Fibroblast of lung (primary cell): ENCODE measurements around the gene RMND5B. TPM values are rescaled to one million over a fixed set of nuclear protein-coding genes. Genes with fewer than 3 reads are reported as not detected.
A peak's percentile ranks its signal among the peaks of the same experiment; 100 is the strongest.
"Not testable (repeated sequence)": the region's sequence is repeated elsewhere in the genome, so short reads cannot be mapped to it uniquely, and the experiment has no call there.

Experiments used
- DNase-seq, 2 donors: peaks; one replicate each; pipeline versions ENCODE4 v3.0.0 to v3.0.0-alpha.2; 2010; ENCODE audit warnings: low read depth in 2 of 2
- H2AFZ ChIP-seq: 2 replicates; pipeline ENCODE4 v1.5.1; 2012; ENCODE audit warnings: low read length, control low read depth, inconsistent platforms
- H3K27ac ChIP-seq: 2 replicates; pipeline ENCODE4 v1.5.1; 2011; ENCODE audit warnings: low read length, control low read depth; ENCODE audit not compliant: insufficient read depth
- H3K27me3 ChIP-seq: 2 replicates; pipeline ENCODE4 v1.5.1; 2011; ENCODE audit warnings: mild to moderate bottlenecking, low read length; ENCODE audit not compliant: control insufficient read depth, insufficient read depth
- H3K36me3 ChIP-seq: 2 replicates; pipeline ENCODE4 v1.5.1; 2011; ENCODE audit warnings: low read length; ENCODE audit not compliant: control insufficient read depth, insufficient read depth
- H3K4me1 ChIP-seq: 2 replicates; pipeline ENCODE4 v1.5.1; 2011; ENCODE audit warnings: low read length; ENCODE audit not compliant: control insufficient read depth, insufficient read depth; ENCODE audit errors: extremely low read depth
- H3K4me2 ChIP-seq: 2 replicates; pipeline ENCODE4 v1.5.1; 2011; ENCODE audit warnings: low read length, control low read depth; ENCODE audit not compliant: insufficient read depth; ENCODE audit errors: extremely low read depth
- H3K4me3 ChIP-seq, 4 experiments: fragments of 200-600 bp in 1 of 4; sonication (generic) in 1 of 4; replicated peaks in 1 of 4; 2 replicates each; pipeline ENCODE4 v1.5.1; 2011 to 2016; ENCODE audit warnings: low read length in 4 of 4, low read depth in 3 of 4, mild to moderate bottlenecking in 3 of 4, control low read depth in 2 of 4, inconsistent platforms in 1 of 4, mixed read lengths in 1 of 4; ENCODE audit not compliant: insufficient read depth in 1 of 4; ENCODE audit errors: control extremely low read depth in 1 of 4
- H3K79me2 ChIP-seq: 2 replicates; pipeline ENCODE4 v1.5.1; 2012; ENCODE audit warnings: mild to moderate bottlenecking, low read length, inconsistent platforms; ENCODE audit not compliant: control insufficient read depth, insufficient read depth
- H3K9ac ChIP-seq: 2 replicates; pipeline ENCODE4 v1.5.1; 2011; ENCODE audit warnings: mild to moderate bottlenecking, low read length, control low read depth; ENCODE audit not compliant: insufficient read depth
- H3K9me3 ChIP-seq: 2 replicates; pipeline ENCODE4 v1.5.1; 2012; ENCODE audit warnings: low read depth, low read length; ENCODE audit not compliant: control insufficient read depth, insufficient read depth
- H4K20me1 ChIP-seq: 2 replicates; pipeline ENCODE4 v1.5.1; 2011; ENCODE audit warnings: low read length; ENCODE audit not compliant: control insufficient read depth, insufficient read depth; ENCODE audit errors: extremely low read depth
- EZH2 ChIP-seq: IDR thresholded peaks from 2 replicates; pipeline ENCODE4 v1.5.1; 2012; ENCODE audit warnings: low read length, control low read depth, mild to moderate bottlenecking; ENCODE audit errors: missing control alignments
- polyA plus RNA-seq, 2 donors: library from polyadenylated mRNA; depleted of rRNA in 1 of 2; stranded (reverse) in 1 of 2; unstranded in 1 of 2; fragments of >200 nt; gene quantifications; 2 replicates each; pipeline ENCODE4 v1.2.1, GENCODE V29; 2011 to 2012; ENCODE audit warnings: missing spikeins in 1 of 2
- total RNA-seq: library from RNA; depleted of rRNA; stranded (reverse); fragments of >200 nt; gene quantifications from 2 replicates; pipeline ENCODE4 v1.2.1, GENCODE V29; 2014
- TF ChIP-seq, protein P1 (sequence below), 2 donors: IDR thresholded peaks in 1 of 2; conservative IDR thresholded peaks in 1 of 2; 1 replicate in 1 of 2; 2 replicates in 1 of 2; pipeline ENCODE4 v1.5.1; 2011 to 2012; ENCODE audit warnings: low read length in 2 of 2, control low read depth in 1 of 2, inconsistent platforms in 1 of 2, low read depth in 1 of 2, mild to moderate bottlenecking in 1 of 2

The RMND5B gene
- total and polyA plus RNA-seq, 2 donors (not counting 1 experiment from before 2014, with no cell fraction given) = 22.3 to 22.5 TPM

DNA sequence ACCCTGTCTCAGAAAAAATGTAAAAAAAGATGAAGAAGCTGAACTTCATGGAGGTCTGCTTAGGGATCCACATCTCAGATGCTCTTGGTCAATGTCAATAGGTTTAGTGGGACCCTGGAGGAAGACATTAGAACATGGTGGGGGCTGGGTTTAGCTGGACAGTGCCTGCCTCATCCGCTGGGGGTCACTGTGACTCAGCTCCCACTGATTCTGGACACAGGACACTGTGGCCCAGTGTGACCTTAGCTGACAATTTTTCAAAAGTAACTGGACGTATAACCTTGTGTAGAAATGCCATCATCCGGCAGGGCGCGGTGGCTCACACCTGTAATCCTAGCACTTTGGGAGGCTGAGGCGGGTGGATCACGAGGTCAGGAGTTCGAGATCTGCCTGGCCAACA is 66.2 kb downstream of the RMND5B start:
- Histone ChIP-seq H3K9ac (no peak overlapping the region), H3K79me2 (no peaks in the 10 kb centered on the region), H3K27me3 (peaks cover 13% of the 10 kb centered on the region), H3K4me1 (peaks cover 4% of the 10 kb centered on the region), H3K36me3 (no peaks in the 10 kb centered on the region), H3K4me3 (no peak overlapping the region), H3K9me3 (no peaks in the 10 kb centered on the region), H3K4me2 (no peak overlapping the region), H2AFZ (no peak overlapping the region), H3K27ac (no peak overlapping the region), H4K20me1 (no peaks in the 10 kb centered on the region)
- TF ChIP-seq EZH2 = no peak
- TF ChIP-seq, protein P1, sequence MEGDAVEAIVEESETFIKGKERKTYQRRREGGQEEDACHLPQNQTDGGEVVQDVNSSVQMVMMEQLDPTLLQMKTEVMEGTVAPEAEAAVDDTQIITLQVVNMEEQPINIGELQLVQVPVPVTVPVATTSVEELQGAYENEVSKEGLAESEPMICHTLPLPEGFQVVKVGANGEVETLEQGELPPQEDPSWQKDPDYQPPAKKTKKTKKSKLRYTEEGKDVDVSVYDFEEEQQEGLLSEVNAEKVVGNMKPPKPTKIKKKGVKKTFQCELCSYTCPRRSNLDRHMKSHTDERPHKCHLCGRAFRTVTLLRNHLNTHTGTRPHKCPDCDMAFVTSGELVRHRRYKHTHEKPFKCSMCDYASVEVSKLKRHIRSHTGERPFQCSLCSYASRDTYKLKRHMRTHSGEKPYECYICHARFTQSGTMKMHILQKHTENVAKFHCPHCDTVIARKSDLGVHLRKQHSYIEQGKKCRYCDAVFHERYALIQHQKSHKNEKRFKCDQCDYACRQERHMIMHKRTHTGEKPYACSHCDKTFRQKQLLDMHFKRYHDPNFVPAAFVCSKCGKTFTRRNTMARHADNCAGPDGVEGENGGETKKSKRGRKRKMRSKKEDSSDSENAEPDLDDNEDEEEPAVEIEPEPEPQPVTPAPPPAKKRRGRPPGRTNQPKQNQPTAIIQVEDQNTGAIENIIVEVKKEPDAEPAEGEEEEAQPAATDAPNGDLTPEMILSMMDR (conservative IDR thresholded peaks at IDR 0.05 in 1 of 2, IDR thresholded peaks at IDR 0.05 in 1 of 2; ENCODE audit: low read depth in 1 of 2, low read length in 2 of 2) = peak; percentile 14 to 40
- DNase-seq = no peak

GRCh38 chr5:178198151-178198550 is 67.3 kb downstream of the RMND5B start:
- not testable (repeated sequence) for H3K79me2 ChIP-seq, H3K9me3 ChIP-seq, H3K36me3 ChIP-seq, H3K27ac ChIP-seq, H3K9ac ChIP-seq, DNase-seq, H3K4me3 ChIP-seq, H2AFZ ChIP-seq, H3K4me1 ChIP-seq, H3K4me2 ChIP-seq, H4K20me1 ChIP-seq
- peaks cover 12% of the 10 kb centered on the region for H3K27me3 ChIP-seq

DNA sequence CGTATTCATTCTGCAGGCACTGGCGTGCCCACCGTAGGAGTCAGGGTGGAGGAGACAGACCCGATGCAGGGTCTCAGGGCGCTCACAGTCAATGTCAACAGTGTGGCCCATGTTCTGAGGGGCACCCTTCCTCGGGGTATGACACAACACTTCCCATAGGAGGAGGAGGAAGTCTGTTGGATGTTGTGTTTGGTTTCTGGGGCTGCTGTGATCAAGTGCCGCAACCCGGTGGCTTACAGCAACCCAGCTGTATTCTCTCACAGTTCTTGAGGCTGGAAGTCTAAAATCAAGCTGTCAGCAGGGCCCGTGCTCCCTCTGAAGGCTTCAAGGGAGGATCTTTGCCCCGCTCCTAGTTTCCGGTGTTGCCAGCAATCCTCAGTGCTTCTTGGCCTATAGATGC is 67.9 kb downstream of the RMND5B start:
- Histone ChIP-seq H3K4me1 (peaks cover 4% of the 10 kb centered on the region), H2AFZ (no peak overlapping the region), H3K27me3 (peaks cover 8% of the 10 kb centered on the region), H3K4me3 (no peak overlapping the region), H3K9ac (no peak overlapping the region), H3K4me2 (no peak overlapping the region), H3K27ac (no peak overlapping the region), H3K79me2 (no peaks in the 10 kb centered on the region), H3K9me3 (no peaks in the 10 kb centered on the region), H3K36me3 (no peaks in the 10 kb centered on the region), H4K20me1 (no peaks in the 10 kb centered on the region)
- DNase-seq = no peak
- TF ChIP-seq EZH2 = no peak
- TF ChIP-seq, protein P1 (conservative IDR thresholded peaks at IDR 0.05 in 1 of 2, IDR thresholded peaks at IDR 0.05 in 1 of 2; ENCODE audit: low read depth in 1 of 2, low read length in 2 of 2) = no peak
